Neural progenitor cell (in vitro differentiated cells): Measurements from ENCODE around the gene CMC1. TPM values are rescaled to one million over a fixed set of nuclear protein-coding genes. Genes with fewer than 3 reads are reported as not detected.
A peak's percentile ranks its signal among the peaks of the same experiment; 100 is the strongest.

Experiments
- DNase-seq: peaks from one replicate; pipeline ENCODE4 v3.0.0-alpha.2; 2016; ENCODE audit warnings: low spot score
- H2AFZ ChIP-seq: fragments of 200-600 bp; sonication (generic); replicated peaks from 2 replicates; pipeline ENCODE4 v1.6.1; 2016; ENCODE audit warnings: antibody characterized with exemption
- H3F3A ChIP-seq: fragments of 200-600 bp; sonication (generic); 2 replicates; pipeline ENCODE4 v1.6.1; 2016; ENCODE audit warnings: antibody characterized with exemption, low read depth
- H3K27ac ChIP-seq: fragments of 200-600 bp; sonication (generic); 2 replicates; pipeline ENCODE4 v1.5.1; 2016; ENCODE audit warnings: mild to moderate bottlenecking
- H3K27me3 ChIP-seq: fragments of 200-600 bp; sonication (generic); 2 replicates; pipeline ENCODE4 v1.6.1; 2016; ENCODE audit warnings: mild to moderate bottlenecking, moderate library complexity
- H3K36me3 ChIP-seq: fragments of 200-600 bp; sonication (generic); 2 replicates; pipeline ENCODE4 v1.5.1; 2016
- H3K4me1 ChIP-seq: fragments of 200-600 bp; sonication (generic); 2 replicates; pipeline ENCODE4 v1.6.1; 2016; ENCODE audit warnings: mixed run types
- H3K4me2 ChIP-seq: fragments of 200-600 bp; sonication (generic); 2 replicates; pipeline ENCODE4 v1.6.1; 2016
- H3K4me3 ChIP-seq: fragments of 200-600 bp; sonication (generic); 2 replicates; pipeline ENCODE4 v1.5.1; 2016
- H3K79me2 ChIP-seq: fragments of 200-600 bp; sonication (generic); 2 replicates; pipeline ENCODE4 v1.6.1; 2016; ENCODE audit warnings: low read depth
- H3K9ac ChIP-seq: fragments of 200-600 bp; sonication (generic); 2 replicates; pipeline ENCODE4 v1.6.1; 2016
- H3K9me3 ChIP-seq: fragments of 200-600 bp; sonication (generic); 2 replicates; pipeline ENCODE4 v1.5.1; 2016; ENCODE audit warnings: low read depth
- H4K20me1 ChIP-seq: fragments of 200-600 bp; sonication (generic); 2 replicates; pipeline ENCODE4 v1.6.1; 2016; ENCODE audit warnings: low read depth
- H3K27ac Mint-ChIP-seq: 3 replicates; pipeline ENCODE4 v1.8.0; 2021; ENCODE audit warnings: mixed read lengths
- H3K27me3 Mint-ChIP-seq: 2 replicates; pipeline ENCODE4 v1.8.0; 2022; ENCODE audit warnings: low read depth, mild to moderate bottlenecking, inconsistent platforms, moderate library complexity, mixed read lengths; ENCODE audit not compliant: insufficient read depth
- H3K36me3 Mint-ChIP-seq: 3 replicates; pipeline ENCODE4 v1.8.0; 2021; ENCODE audit warnings: mixed read lengths
- H3K4me1 Mint-ChIP-seq: 3 replicates; pipeline ENCODE4 v1.8.0; 2021; ENCODE audit warnings: mixed read lengths
- H3K4me3 Mint-ChIP-seq: 3 replicates; pipeline ENCODE4 v1.8.0; 2021; ENCODE audit warnings: mild to moderate bottlenecking, moderate library complexity, mixed read lengths
- H3K9me3 Mint-ChIP-seq: 3 replicates; pipeline ENCODE4 v1.8.0; 2020; ENCODE audit warnings: mixed read lengths
- EZH2 ChIP-seq: fragments of 200-600 bp; sonication (generic); IDR thresholded peaks from 2 replicates; pipeline ENCODE4 v1.6.1; 2017; ENCODE audit warnings: antibody characterized with exemption, mild to moderate bottlenecking, moderate library complexity
- EZH2phosphoT487 ChIP-seq: fragments of 200-600 bp; sonication (generic); IDR thresholded peaks from 2 replicates; pipeline ENCODE4 v1.6.1; 2017; ENCODE audit warnings: antibody characterized with exemption
- total RNA-seq: library from RNA; depleted of rRNA; stranded (reverse); fragments of >200 nt; gene quantifications from 2 replicates; pipeline ENCODE4 v1.2.3, GENCODE V29; 2015; ENCODE audit warnings: low replicate concordance
- TF ChIP-seq, protein P1 (sequence below): fragments of 200-600 bp; sonication (generic); IDR thresholded peaks from 2 replicates; pipeline ENCODE4 v1.5.1; 2017; ENCODE audit warnings: antibody characterized with exemption, mild to moderate bottlenecking

The CMC1 gene
- total RNA-seq, 1 donor from 2014 or later, result 13.0 TPM

DNA sequence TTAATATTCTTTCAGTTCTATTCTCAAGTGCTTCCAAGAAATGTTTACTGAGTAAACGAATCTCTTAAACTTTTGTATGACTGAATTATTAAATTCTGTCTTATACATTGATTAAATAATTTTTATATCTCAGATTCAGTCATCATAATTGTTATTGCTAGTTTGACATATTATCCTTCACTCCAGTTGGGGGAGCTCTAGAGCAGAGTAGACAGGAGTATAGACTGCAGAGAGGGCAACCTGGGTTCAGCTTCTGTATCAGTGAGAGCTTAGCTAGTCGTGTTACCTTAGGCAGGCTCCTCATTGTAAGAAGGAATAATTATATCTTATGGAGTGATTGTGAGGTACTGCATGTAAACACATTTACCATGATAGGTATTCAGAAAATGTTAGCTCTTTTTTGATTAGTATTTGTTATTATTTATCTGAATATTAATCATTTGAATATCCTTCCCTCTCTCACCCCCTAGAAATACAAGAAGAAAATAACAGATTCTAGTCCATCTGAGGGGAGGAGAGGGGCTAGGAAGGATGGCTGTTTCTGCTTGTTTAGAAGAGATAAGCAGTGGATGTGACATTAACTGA is 76.1 kb downstream of the CMC1 start:
- H3K27me3 Mint-ChIP-seq, result peaks cover 4% of the 10 kb centered on the region
- no peak overlapping the region for H3K4me2 ChIP-seq
- no peaks in the 10 kb centered on the region for H3K79me2 ChIP-seq
- peaks cover 19% of the 10 kb centered on the region for H4K20me1 ChIP-seq
- no peak overlapping the region for H3K4me3 Mint-ChIP-seq
- H3K4me1 ChIP-seq, result no peaks in the 10 kb centered on the region
- no peak overlapping the region for H3K27ac Mint-ChIP-seq
- no peak overlapping the region for H3K27ac ChIP-seq
- no peak overlapping the region for H2AFZ ChIP-seq
- peak; percentile 59 for DNase-seq
- no peaks in the 10 kb centered on the region for H3K36me3 ChIP-seq
- H3K36me3 Mint-ChIP-seq, result no peaks in the 10 kb centered on the region
- H3F3A ChIP-seq, result no peaks in the 10 kb centered on the region
- H3K4me3 ChIP-seq, result no peak overlapping the region
- peaks cover 8% of the 10 kb centered on the region for H3K4me1 Mint-ChIP-seq
- no peaks in the 10 kb centered on the region for H3K9me3 ChIP-seq
- no peak overlapping the region for H3K9ac ChIP-seq
- TF ChIP-seq, protein P1, sequence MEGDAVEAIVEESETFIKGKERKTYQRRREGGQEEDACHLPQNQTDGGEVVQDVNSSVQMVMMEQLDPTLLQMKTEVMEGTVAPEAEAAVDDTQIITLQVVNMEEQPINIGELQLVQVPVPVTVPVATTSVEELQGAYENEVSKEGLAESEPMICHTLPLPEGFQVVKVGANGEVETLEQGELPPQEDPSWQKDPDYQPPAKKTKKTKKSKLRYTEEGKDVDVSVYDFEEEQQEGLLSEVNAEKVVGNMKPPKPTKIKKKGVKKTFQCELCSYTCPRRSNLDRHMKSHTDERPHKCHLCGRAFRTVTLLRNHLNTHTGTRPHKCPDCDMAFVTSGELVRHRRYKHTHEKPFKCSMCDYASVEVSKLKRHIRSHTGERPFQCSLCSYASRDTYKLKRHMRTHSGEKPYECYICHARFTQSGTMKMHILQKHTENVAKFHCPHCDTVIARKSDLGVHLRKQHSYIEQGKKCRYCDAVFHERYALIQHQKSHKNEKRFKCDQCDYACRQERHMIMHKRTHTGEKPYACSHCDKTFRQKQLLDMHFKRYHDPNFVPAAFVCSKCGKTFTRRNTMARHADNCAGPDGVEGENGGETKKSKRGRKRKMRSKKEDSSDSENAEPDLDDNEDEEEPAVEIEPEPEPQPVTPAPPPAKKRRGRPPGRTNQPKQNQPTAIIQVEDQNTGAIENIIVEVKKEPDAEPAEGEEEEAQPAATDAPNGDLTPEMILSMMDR, result peak; percentile 78
- TF ChIP-seq EZH2, result no peak
- no peaks in the 10 kb centered on the region for H3K9me3 Mint-ChIP-seq
- H3K27me3 ChIP-seq, result no peaks in the 10 kb centered on the region

DNA sequence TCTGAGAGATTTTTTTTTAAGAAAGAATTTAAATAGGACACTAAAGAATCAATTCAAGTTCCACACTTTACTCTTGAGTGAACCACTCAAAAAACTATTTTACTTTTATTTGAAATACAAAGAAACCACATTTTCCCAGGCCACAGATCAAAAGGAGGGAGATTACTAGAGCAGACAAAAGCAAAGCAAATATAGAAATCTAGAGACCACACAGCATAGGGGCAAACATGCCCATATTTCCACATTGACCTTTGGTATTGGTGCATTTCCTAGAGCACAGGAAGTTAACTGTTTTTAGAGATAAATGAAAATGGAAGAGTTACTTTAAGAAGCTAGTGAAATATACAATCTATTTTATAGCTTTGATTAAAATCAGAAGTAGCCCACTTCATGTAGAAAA is 79.6 kb downstream of the CMC1 start:
- Mint-ChIP-seq H3K36me3 (peaks cover 5% of the 10 kb centered on the region), H3K9me3 (no peaks in the 10 kb centered on the region), H3K27me3 (no peaks in the 10 kb centered on the region), H3K4me3 (no peak overlapping the region), H3K4me1 (peaks cover 8% of the 10 kb centered on the region), H3K27ac (no peak overlapping the region)
- Histone ChIP-seq H2AFZ (no peak overlapping the region), H3K79me2 (no peaks in the 10 kb centered on the region), H3K4me1 (no peaks in the 10 kb centered on the region), H3K27ac (no peak overlapping the region), H3K4me3 (no peak overlapping the region), H3K27me3 (no peaks in the 10 kb centered on the region), H4K20me1 (peaks cover 5% of the 10 kb centered on the region), H3F3A (no peaks in the 10 kb centered on the region), H3K36me3 (peaks cover 3% of the 10 kb centered on the region), H3K9ac (no peak overlapping the region), H3K4me2 (no peak overlapping the region), H3K9me3 (no peaks in the 10 kb centered on the region)
- DNase-seq, result no peak
- no peak for TF ChIP-seq EZH2
- TF ChIP-seq EZH2phosphoT487, result no peak
- TF ChIP-seq, protein P1, result no peak

DNA sequence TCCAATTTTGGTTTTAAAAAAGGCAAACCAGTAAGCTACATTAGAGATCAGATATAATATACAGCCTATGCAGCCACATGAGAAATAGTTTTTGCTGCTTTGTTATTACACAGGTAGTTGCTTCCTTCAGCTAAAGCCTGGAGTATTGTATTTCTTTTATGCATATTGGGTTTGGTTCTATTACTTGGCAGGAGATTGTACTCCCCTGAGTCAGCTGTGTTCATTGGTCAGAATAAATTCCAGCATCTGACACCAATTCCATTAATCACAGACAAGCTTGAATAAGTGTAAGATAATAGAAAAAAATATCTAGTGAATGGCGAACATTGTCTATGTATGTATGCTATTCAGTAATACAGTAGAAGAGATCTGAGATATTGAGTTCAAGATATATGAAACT is 81.0 kb downstream of the CMC1 start:
- peaks cover 8% of the 10 kb centered on the region for H3K4me1 Mint-ChIP-seq
- H3K4me3 Mint-ChIP-seq, result no peak overlapping the region
- Histone ChIP-seq H4K20me1 (no peaks in the 10 kb centered on the region), H3K9me3 (no peaks in the 10 kb centered on the region), H3F3A (no peaks in the 10 kb centered on the region), H3K4me1 (no peaks in the 10 kb centered on the region), H3K4me3 (no peak overlapping the region), H3K27ac (no peak overlapping the region), H3K27me3 (no peaks in the 10 kb centered on the region), H3K79me2 (no peaks in the 10 kb centered on the region), H2AFZ (no peak overlapping the region), H3K4me2 (no peak overlapping the region), H3K36me3 (peaks cover 10% of the 10 kb centered on the region), H3K9ac (no peak overlapping the region)
- H3K9me3 Mint-ChIP-seq, result no peaks in the 10 kb centered on the region
- no peaks in the 10 kb centered on the region for H3K27me3 Mint-ChIP-seq
- no peak overlapping the region for H3K27ac Mint-ChIP-seq
- peaks cover 5% of the 10 kb centered on the region for H3K36me3 Mint-ChIP-seq
- no peak for TF ChIP-seq EZH2phosphoT487
- TF ChIP-seq, protein P1, result no peak
- no peak for TF ChIP-seq EZH2
- DNase-seq, result no peak
